CD4-positive, alpha-beta T cell treated with Interleukin-10 for 1 hour (primary cell): ENCODE data around the gene RALGDS.
"Not testable (repeated sequence)": the region's sequence is repeated elsewhere in the genome, so short reads cannot be mapped to it uniquely, and the experiment has no call there.

ENCODE experiments used
- DNase-seq: peaks from one replicate; pipeline ENCODE4 v3.0.0-alpha.2; 2020

Gene RALGDS

GRCh38 chr9:133121198-133121914 lies at the start of gene RALGDS:
RALGDS (minus strand) TSS chr9:133121240; CDS start chr9:133121154, 86 bp downstream.
- DNase-seq = peak; percentile 94

GRCh38 chr9:133170716-133171115 lies 49.7 kb upstream of the RALGDS start:
- DNase-seq = no peak

GRCh38 chr9:133169687-133170086 lies 48.6 kb upstream of the RALGDS start:
- DNase-seq = not testable (repeated sequence)

- DNase-seq = no peak
These were observed 48.1 kb upstream of the RALGDS start for GRCh38 chr9:133169102-133169501.

- no peak for DNase-seq
These were observed 47.4 kb upstream of the RALGDS start for GRCh38 chr9:133168432-133168831.

- no peak for DNase-seq
These were observed 46.7 kb upstream of the RALGDS start for GRCh38 chr9:133167769-133168168.

- DNase-seq = no peak
These were observed 46.2 kb upstream of the RALGDS start for GRCh38 chr9:133167096-133167730.

- DNase-seq = no peak
These were observed 45.4 kb upstream of the RALGDS start for GRCh38 chr9:133166392-133166791.

GRCh38 chr9:133165452-133165730 lies 44.4 kb upstream of the RALGDS start:
- DNase-seq = no peak

- DNase-seq = no peak
These were observed 43.2 kb upstream of the RALGDS start for GRCh38 chr9:133164191-133164590.

- peak; percentile 43 for DNase-seq
These were observed 42.6 kb upstream of the RALGDS start, which contains the start of gene GBGT1 for GRCh38 chr9:133163504-133164172. GBGT1 (minus strand) TSS chr9:133163914; CDS start chr9:133162412, 1,502 bp downstream.

GRCh38 chr9:133162861-133163503 lies 41.9 kb upstream of the RALGDS start:
- DNase-seq = no peak

GRCh38 chr9:133161547-133161950 lies 40.5 kb upstream of the RALGDS start:
- no peak for DNase-seq

GRCh38 chr9:133160742-133161546 lies 39.9 kb upstream of the RALGDS start:
- peak; percentile 57 for DNase-seq

- no peak for DNase-seq
These were observed 37.7 kb upstream of the RALGDS start for GRCh38 chr9:133158695-133159094.

GRCh38 chr9:133155156-133155555 lies 34.1 kb upstream of the RALGDS start:
- DNase-seq = no peak

- no peak for DNase-seq
These were observed 33.3 kb upstream of the RALGDS start for GRCh38 chr9:133154097-133154989.

GRCh38 chr9:133153227-133154096 lies 32.4 kb upstream of the RALGDS start:
- no peak for DNase-seq

- no peak for DNase-seq
These were observed 30.8 kb upstream of the RALGDS start for GRCh38 chr9:133151601-133152525.
